Measurements from ENCODE around the gene ELN.

DNA sequence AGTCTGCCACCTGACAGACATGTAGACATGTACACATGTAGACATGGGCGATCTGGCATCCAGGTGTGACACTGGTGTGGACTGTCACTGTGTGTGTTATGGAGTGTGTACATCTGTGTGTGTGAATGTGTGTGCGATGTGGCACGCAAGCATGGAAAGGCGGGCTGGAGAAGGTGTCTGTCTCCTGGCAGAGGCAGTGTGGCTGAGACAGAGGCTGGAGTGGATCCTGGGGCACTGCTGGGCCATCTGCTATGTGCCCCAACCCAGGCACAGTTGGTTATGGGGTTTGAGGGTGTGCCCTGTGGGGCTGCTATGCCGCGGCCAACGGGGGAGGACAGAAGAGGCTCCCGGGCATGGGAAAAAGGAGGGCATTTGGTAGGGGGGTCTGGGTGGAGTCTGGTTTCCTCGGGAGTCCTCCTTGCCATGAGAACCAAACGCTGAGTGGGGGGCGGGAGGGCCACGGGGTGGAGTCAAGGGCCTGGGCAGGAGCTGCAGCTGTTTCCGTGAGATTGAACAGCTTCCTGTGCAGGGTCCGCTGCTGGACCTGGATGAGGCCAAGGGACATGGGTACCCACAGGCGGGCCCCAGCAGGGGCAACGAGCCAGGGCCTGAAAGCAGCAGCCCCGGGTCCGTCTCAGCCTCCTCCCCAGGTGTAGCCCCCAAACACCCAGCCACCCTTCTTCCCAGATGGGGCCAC is 1.3 kb downstream of the ELN start:
- TF ChIP-seq PATZ1 (CRISPR knock-in tag; IDR thresholded peaks at IDR 0.05; ENCODE audit: borderline replicate concordance) (no peak), TOX (CRISPR knock-in tag; IDR thresholded peaks at IDR 0.05; ENCODE audit: borderline replicate concordance) (no peak), ZFP3 (CRISPR knock-in tag; IDR thresholded peaks at IDR 0.05) (no peak), ARNTL (CRISPR knock-in tag; IDR thresholded peaks at IDR 0.05; ENCODE audit: borderline replicate concordance, low read depth) (no peak), POU6F1 (CRISPR knock-in tag; IDR thresholded peaks at IDR 0.05; ENCODE audit: borderline replicate concordance, low read depth) (no peak)
